TTC549 (cell line): ENCODE measurements around the gene CACNA2D3.

Experiments
- FAIRE-seq: peaks from 2 replicates; lab custom pipeline; 2012; peaks lifted over from hg19 to GRCh38; lab: Jason Lieb, UNC

Gene CACNA2D3

DNA sequence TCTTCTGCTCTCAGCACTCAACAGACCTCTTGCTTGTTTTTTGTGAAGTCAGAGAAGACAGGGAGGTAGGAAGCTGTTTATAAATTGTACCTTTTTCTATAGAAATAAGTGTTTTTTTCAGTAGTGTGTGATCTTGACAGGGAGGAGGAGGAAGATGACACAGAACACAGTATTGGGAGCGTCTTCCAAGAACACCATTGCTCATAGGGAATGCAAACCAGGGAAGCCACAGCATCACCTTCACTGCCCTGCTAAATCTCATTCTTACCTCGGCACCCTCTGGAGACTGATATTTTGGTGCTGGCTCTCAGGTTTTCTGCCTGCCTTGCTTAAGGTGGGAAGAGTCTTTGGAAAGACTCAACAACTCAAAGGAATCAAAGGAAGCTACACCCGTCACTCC, 636.1 kb downstream of the CACNA2D3 start:
- no peak for FAIRE-seq

DNA sequence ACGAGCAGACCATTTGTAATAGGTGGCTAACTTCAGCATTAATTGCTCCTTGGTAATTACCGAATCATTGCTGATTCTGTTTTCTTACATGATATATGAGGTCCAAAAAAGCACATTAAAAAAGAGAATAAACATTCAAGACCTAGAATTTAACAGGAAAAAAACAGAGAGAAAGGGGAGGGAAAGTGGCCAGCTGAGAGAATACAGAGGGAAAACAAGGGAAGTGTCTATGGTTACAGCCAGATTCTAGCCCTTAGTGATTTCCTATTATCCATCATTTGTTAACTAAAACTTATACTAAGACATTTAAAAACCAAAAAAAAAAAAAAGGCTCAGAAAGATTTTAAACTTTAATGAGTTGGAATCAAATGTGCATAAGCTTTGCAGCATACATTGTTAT, 636.8 kb downstream of the CACNA2D3 start:
- FAIRE-seq, result no peak

DNA sequence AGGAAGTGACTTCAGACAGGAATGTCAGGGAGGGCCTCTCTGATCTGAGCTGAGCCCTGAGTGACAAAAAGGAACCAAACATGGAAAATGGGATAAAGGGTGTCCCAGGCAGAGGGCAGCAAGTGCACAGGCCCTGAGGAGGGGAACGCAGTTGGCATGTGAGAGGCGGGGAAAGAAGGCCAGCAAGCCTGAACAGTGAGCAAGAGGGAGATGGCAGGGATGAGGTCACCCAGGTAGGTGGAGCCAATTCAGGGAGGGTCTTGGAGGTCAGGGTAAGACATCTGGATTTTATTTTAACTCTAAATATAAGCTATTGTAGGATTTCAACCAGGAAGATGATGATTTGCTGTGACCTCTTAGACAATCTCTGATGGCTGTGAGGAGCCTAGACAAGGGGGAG, 637.8 kb downstream of the CACNA2D3 start:
- no peak for FAIRE-seq

DNA sequence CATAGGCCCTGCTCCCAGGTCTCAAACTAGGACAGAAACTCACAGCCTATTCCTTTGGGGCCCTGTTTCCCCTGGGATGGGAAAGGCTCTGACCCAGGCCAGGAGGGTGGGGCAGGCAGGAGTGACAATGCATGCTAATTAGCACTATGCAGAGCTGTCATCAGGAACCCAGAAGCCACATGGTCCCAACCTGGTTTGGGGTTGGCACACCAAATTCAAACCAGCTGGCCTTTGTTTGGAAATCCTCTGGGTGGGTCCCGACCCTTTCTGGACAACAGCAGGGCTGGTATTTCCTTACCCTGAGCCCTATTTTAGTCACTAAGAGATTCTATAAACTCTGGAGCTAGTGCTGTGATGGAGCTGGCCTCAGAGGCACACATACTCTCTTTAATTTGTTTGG, 639.3 kb downstream of the CACNA2D3 start:
- FAIRE-seq, result no peak

DNA sequence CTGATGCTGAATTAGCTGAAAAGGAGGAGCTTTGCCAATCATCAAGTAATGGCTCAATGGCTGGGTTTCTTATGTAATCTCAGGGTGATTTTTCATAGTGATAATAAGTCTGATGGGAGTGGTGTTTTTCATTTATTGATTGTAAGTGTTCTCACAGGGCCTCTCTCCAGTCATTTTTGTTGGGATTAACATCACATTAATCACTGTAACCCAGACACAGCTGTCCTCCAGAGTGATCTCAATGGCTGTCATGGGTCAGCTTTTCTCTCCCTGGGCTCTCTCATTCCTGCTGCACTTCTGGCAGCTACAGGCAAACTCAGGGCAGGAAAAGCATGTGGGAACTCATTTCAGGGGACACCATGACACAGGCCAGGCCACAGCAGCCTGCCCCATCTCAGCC, 642.6 kb downstream of the CACNA2D3 start:
- no peak for FAIRE-seq

DNA sequence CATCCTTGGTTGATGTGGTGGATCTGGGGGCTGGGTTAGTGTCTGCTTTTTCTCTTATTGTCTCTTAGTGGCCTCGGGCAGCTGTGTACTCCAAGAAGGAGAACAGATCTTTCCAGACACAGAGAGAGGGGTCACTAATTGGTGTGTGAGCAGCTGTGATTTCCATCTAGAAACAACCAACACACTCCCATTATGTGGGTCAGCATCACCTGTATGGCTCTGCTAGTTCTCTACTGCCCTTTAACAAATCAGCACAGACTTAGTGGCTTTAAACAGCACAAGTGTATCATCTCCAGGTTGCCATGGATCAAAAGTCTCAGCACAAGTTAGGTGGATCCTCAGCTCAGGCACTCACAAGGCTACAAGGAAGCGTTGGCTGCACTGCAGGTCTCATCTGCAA, 648.7 kb downstream of the CACNA2D3 start:
- no peak for FAIRE-seq

DNA sequence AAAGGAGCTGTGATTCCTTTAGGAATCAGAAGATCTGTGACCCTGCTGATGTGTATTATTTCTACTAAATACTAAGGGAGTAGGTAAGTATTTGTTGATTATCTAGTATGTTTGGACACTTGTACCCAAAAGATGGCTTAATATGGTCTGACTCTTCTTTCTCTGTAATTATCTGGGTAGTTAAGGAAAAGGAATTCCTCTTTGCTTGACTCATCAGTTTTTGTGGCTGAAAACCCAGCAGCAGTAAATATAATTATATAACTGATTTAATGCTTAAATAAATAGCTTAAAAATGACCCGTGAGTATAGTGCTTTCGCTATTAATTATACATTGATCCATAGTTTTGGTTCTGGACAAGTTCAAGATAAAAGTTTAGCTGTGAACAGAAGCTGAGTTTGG, 649.7 kb downstream of the CACNA2D3 start:
- FAIRE-seq, result no peak

DNA sequence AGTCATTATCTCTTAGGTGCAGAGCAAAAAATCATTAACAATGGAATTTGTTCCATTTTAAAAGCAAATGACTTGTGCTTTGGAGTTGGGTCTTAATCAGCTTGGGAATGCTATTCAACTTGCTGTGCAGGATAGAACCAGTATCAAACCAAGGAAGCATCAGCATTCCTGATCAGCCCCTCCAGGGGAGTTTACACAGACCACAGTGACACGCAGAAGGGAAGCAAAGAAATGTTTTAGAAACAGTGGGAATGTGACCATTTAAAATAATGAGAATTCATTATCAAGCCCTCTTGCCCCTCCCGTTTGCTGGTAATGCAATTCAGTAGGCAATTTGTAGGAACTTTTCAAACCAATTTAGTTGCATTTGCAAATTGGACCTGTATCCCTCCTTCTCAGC, 650.4 kb downstream of the CACNA2D3 start:
- FAIRE-seq, result no peak

DNA sequence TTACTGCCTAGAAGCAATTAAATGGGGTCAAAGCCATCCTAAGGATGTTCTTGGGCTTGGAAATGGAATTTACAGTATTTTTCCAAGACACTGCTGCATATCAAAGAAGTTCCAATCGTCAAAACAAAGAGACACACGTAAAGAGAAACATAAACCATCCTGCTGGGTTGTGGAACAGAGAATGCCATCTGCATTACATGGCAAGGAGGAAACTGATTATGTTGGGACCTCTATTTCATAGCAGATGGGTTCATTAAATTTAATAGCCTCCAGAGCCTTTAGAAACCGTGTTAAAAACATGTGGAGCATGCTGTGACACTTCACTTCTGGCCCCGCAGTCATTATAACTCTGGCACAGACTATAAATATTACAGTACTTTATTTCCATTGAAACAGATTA, 650.9 kb downstream of the CACNA2D3 start:
- no peak for FAIRE-seq

DNA sequence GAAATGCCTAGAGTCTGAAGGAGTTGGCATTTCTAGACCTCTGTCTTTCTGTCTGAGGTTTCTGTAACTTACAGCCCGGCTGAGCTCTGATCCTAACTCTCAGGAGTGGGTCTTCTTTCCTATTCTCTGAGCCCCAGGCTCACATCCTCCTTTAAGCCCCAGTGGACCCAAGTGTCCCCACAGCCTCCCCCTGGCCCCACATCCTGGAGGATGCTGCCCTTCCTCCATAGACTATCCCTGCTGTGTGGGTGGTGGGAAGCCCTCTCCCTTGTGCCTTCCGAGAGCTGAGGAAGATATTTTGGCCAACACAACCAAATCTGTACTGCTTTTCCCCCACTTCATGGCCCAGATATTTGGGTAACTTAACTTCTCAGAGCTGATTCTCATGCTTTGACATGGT, 654.2 kb downstream of the CACNA2D3 start:
- FAIRE-seq, result no peak

DNA sequence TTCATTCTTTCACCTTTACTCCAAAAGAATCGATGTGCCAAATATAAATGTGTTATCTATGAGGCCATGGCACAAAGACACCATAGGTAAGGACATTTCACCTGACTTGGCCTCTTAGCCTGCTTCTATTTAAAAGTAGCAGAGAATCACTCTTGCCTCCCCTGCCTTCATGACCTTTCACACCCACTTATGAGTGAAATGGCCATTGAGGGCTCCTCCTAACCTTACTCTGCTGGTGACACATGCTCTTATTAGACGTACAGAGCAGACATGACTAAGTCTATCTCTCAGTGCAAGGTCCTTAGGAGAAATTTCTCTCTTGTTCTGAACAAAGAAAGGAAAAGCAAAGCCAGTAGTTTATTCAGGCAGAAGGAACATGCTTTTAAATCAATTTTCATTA, 654.8 kb downstream of the CACNA2D3 start:
- no peak for FAIRE-seq

DNA sequence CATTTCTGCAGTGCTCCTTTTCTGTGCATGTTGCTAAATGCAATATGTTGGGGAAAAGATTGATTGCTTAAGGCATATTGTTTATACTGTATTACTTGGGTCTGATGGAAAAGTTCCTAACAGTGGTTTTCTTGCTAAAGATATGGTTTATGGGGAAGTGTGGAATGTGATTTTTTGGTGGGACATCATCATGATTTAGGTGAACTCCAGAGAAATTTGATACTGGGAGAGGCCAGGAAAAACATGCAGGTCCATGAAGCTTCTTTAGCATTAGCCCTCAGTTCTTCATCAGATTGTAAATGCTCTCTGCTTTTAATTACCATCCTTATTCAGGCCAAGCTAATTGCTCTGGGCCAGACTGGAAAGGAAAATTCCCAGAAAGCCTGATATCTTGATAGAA, 658.0 kb downstream of the CACNA2D3 start:
- no peak for FAIRE-seq

DNA sequence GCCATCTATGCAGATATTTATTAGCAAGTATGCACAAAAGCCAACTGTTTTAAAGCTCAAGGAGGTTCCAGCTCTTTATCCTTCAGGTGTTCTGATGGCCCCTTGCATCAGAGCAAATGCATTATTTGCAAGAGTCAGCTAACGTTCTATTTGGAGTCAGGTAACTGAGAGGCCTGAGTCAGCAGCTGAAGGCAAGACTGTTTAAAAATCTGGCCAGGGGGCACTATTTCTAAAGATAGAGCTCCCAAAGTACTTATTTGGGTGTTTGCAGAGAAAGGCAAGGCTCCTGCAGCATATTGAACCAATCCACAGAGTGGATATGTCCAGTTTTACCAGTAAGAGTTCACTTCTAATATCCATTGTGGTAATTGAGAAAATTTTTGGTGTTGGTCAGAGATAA, 659.4 kb downstream of the CACNA2D3 start:
- no peak for FAIRE-seq

DNA sequence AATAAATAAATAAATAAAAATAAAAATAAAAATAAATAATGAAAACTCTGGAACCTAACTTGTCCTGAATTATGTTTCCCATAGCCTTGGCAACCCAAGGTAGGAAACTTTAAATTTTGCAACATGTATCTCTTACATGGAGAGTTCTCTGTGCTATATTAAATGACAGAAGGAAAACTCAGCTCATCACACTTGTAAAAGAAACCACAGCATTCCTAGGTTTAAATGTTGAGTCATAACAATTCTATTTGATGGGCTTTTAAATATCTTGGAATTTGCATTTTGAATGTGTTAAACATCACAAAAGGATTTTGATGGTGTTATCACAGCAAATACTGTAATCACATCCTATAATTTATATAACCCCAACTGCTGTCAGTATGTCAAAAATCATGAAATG, 661.3 kb downstream of the CACNA2D3 start:
- FAIRE-seq, result no peak

DNA sequence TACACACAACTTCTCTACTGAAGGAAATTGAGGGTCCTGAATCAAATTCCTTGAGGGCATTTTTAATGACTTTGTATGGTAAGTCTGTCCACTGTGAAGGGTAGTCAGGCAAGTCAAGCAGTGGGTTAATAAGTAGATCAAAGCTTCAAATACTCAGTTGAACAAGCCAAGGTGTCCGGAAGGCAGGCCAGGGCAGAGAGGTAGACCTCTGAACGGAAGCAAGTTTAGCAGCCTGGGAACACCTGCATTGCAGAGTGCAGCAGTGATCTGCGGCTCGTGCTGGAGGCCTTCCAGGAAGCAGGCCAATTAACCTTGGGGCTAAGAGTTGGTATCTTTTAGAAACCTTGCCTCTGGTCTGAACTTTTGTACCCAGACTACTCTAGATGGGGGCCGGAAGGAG, 661.7 kb downstream of the CACNA2D3 start:
- no peak for FAIRE-seq

DNA sequence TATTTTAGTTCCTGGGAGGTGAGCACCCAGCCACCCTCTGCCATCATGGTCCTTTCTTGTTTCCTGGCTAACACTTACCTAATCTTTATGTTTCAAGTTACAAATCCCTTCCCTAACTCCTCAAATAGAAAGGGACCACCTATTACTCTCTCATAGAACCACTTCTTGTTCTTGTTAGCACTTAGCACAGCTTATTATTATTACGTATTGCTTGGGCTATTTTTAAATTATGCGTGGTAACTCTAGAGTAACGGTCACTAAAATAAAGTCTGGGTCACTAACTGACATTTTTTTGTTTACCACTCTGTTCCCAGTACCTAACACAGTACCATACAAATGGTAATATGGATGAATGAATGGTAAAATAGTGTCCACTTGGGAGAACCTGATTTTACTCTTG, 663.6 kb downstream of the CACNA2D3 start:
- FAIRE-seq, result no peak

DNA sequence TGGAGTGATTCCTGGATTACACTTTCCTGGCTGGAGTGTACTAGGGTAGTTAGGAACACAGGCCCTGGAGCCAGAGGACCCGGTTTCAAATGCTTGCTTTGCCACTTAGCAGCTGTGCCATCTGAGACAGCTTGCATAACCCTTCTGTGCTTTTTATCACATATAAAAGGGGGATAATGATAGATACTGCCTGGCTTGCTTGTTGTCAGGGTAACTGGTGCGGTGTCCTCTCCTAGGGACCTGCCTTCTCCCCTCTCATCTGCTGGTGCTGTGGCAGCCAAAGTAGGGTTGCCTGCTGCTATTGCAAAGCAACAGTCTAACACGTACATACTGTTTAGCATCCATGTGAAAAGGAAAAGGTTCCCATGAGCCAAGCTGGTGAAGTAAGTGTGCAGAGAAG, 667.7 kb downstream of the CACNA2D3 start:
- FAIRE-seq, result no peak

DNA sequence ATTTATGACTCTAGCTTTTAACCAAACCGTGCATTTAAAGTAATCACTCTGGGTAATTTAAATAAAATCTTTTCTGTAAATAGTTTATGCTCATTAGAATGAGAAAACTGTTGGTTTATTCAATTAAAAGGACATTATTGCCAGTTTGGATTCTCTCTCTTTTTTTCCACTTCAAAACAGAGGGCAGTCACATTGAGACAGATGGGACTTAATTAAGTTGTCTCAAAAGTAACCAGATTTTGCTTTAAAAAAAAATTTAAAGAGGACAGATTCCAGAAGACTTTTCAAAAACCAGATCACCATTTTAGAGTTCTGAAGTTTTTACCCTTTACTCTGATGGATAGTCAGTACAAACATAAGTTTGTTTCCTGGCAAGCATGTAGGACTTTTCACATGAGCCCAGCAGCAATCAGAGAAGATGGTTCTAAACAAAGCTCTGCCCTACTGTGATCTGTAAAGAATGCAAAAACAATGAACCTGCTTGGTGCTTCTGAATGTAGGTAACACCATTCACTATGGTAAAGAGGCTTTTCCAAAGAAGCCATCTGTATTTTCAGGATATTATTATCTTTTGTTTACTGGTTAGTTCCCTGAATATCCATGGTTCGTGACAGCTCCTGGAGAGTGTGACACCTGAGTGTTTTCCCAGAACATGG, 669.3 kb downstream of the CACNA2D3 start:
- FAIRE-seq, result no peak

DNA sequence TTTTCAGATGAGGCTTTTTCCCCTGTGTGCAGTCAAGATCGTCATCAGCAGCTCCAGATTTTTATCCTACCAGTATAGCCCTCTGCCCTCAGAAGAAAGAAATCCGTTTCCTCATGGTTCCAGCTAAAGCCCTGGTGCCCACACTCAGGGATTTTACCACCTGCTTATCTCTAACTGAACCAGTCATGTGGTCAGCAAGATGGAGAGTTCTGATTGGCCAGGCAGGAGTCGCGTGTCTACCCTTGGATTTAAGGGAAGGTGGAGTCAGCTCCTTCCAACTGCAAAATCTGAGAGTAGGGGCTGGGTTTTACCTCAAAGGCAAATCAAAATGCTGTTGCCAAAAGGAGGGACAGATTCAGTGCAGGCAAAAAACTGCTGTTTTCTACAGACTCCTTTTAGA, 670.2 kb downstream of the CACNA2D3 start:
- no peak for FAIRE-seq

DNA sequence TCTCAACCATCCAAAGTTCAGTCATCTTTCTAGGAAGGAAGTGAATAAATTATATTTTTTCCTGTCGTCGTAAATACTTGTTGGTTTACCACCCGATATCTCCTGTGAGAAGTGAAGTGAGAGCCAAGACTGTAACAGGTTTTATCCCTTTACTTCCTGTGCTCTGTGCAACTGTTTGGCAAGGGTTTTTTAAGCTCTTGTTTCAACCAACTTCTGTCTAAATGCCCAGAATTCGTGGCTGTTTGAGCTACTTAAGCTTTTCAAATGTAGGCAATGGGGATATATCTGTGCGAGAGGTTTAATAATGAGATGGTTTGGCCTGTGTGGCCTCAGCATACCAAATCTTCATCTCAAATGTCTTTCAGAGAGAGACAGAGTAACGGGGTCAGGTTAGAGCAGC, 670.8 kb downstream of the CACNA2D3 start:
- FAIRE-seq, result no peak

DNA sequence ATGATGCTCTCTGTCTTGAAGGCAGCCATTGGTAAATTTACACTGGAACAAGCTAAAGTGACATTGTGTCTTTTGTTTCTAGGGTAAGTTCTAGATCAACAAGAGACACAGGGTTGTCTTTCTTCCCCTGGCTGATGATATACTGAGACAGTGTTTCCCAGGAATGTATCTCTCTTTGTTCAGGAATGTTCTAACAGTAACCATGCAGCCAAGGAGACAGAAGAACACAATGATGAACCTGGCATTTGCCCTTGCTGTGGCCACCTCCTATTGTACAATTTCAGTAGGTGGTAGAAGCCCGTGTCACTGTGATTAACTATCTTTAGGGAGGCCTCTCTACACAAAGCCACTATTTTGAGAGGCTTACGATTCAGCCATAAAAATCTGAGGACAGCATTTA, 674.8 kb downstream of the CACNA2D3 start:
- no peak for FAIRE-seq

DNA sequence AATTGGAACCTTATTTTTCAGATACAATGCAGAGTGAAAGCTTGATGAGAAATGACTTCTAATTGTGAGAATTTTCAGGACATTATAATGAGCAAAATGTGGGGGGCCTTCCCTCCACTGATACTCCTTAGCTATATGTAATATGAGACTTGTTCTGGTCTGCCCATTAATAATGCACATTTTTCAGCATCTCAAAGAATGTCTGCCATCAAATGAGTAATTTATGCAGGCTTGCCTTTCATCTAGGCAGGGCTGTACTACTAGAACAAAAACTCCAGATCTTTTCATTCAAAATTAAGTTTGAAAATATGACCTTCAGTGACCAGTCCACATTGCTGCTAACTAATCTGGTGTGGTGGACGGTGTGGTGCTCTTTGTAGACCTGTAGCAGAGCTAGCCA, 678.1 kb downstream of the CACNA2D3 start:
- FAIRE-seq, result no peak

DNA sequence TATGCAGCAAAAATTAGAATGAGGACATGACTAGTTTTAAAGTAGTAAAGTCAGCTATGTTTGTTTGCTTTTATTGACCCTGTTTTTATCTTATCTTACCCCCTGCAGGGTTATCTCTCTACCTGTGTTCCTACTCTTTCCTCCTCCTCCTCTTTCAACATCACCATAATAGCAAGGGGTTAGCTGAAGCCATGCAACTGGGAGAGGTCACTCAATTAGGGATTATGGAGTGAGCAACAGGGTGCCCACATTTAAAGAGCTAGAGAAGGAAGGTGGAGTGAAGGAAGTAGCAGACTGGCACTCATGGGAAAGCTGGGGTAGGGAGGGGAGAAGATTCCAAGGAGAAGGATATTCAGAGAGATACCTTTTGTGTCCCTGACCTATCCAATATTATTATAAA, 679.6 kb downstream of the CACNA2D3 start:
- FAIRE-seq, result no peak

DNA sequence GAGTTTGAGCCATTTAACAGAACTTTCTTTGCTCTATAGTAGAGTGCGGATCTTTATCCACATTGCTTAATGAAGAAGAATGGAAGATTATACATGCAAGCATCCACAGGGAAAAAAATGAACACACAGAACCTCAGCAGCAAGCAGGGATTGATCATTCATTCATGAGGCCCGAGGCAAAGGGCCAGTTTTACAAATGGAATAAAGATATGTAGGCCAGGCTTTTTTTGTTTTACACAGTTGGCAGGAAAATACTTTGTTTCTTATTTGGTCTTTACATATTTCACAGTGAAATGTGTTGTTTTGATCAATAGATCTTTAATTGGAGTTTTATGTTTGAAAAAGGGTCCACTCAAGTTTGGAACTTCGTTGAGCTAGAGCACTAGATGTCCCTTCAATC, 688.0 kb downstream of the CACNA2D3 start:
- no peak for FAIRE-seq

DNA sequence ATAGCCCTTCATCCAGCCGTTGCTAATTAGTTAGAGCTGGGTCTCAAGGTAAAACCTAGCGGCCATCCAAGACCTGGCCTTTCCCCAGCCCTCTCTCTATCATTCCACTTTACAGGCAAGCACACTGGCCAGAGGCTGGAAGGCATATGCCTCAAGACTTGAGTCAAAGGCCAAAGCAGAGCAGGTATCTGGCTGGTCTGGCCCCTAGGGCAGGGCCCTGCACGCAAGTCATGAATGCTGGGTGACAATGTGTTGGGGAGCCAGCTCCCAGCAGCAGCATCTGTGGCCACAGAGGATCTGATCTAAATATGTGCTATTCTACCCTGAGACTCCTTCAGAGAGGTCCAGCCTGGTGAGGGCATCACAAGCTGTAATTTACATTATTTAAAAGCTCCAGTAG, 691.9 kb downstream of the CACNA2D3 start:
- FAIRE-seq, result no peak
